VCaP (cell line): ENCODE results near the gene CD300LG.
"Not testable (repeated sequence)": the region's sequence is repeated elsewhere in the genome, so short reads cannot be mapped to it uniquely, and the experiment has no call there.

Experiments used
- H3K27ac ChIP-seq: fragments of 450-650 bp; 2 replicates; pipeline ENCODE4 v1.5.1; 2017
- CTCF ChIP-seq: fragments of 450-650 bp; conservative IDR thresholded peaks from 2 replicates; pipeline ENCODE4 v1.5.1; 2017; ENCODE audit warnings: mild to moderate bottlenecking, moderate library complexity

Gene CD300LG

GRCh38 chr17:43868226-43868994 lies 21.4 kb downstream of the CD300LG start:
- H3K27ac ChIP-seq, result no peak overlapping the region
- no peak for TF ChIP-seq CTCF

GRCh38 chr17:43869031-43869430 lies 22.1 kb downstream of the CD300LG start:
- not testable (repeated sequence) for H3K27ac ChIP-seq

DNA sequence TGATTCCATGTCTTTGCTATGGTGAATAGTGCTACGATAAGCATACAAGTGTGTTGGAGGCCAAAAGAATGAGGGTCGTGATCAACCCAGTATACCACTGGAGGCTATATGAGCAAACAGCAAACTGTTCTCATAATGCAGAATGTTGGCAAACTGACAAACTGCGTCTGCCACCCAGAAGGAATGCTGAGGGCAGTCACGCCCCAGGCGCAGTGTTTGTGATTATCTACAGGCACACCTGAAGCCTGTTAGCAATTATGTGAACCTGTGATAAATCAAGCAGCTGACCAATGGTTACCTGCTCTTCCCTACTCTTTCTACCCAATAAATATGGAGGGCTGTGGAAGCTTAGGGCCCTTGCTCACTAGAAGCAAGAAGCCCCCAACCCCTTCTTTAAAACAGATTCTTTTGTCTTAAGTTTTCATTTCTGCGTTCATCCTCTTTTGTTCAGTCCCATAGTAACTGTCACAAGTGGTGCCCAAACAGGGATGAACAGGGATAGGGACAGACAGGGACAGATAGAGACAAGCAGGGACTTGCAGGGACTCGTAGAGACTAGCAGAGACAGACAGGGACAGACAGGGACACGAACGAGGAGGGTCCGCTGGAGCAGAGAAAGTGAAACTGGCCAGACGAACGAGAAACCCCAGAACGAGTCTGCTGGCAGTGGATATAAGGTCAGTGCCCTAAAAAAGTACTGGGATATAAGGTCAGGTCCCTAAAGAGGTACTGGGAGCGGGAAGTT lies 25.1 kb downstream of the CD300LG start:
- TF ChIP-seq CTCF, result no peak
- no peak overlapping the region for H3K27ac ChIP-seq

- no peak for TF ChIP-seq CTCF
- H3K27ac ChIP-seq, result no peak overlapping the region
Observed at GRCh38 chr17:43873091-43873490, 26.1 kb downstream of the CD300LG start.

DNA sequence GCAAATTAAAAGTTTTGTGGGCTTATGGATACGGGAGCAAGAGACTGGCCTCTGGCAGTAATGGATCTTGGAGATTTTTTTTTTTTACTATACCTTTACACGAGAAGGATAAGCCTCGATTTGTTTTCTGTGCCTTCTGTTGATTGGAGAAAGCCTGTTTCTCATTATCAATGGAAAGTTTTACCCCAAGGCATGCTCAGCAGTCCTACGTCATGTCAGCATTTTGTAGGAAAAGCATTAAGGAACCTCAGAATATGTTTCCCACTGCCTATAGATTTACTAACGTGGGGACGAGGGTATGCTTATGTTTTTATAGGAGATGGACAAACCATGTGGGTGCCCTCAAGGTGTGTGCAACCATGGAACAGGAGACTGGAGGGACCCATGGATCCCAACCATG lies 26.8 kb downstream of the CD300LG start:
- H3K27ac ChIP-seq, result no peak overlapping the region
- no peak for TF ChIP-seq CTCF

- no peak for TF ChIP-seq CTCF
- H3K27ac ChIP-seq, result no peak overlapping the region
Observed at GRCh38 chr17:43874293-43874692, 27.3 kb downstream of the CD300LG start.

- no peak for TF ChIP-seq CTCF
Observed at GRCh38 chr17:43875476-43876147, 28.6 kb downstream of the CD300LG start.

DNA sequence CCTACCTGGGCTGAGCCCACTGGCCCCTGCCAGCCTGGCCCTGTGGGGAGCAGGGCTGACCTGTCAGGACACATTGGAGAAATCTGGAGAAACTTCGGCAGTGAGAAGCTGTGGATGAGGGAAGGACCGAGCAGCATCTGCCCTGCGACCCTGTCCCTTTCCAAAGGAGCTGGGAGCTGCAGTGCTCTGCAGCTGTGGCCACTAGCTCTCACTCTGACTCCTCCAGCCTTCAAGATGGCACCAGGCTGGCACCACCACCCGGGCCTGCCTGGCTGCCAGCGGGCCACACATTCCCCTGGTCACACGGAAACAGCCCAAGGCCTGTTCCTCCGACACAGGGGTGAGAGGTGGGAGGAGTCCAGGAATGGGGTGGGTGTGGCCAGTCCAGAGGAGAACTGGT lies 30.1 kb downstream of the CD300LG start:
- TF ChIP-seq CTCF, result no peak
- H3K27ac ChIP-seq, result no peak overlapping the region

More at GRCh38 chr17:43875476-43876147, 28.6 kb downstream of the CD300LG start:
- no peak overlapping the region for H3K27ac ChIP-seq
